GF-D8 (cell line): ENCODE results near the gene RNLS.
"Not testable (repeated sequence)": the region's sequence is repeated elsewhere in the genome, so short reads cannot be mapped to it uniquely, and the experiment has no call there.

Experiments
- DNase-seq: peaks from one replicate; lab custom pipeline; 2025; lab: John Stamatoyannopoulos, UW

RNLS gene

DNA sequence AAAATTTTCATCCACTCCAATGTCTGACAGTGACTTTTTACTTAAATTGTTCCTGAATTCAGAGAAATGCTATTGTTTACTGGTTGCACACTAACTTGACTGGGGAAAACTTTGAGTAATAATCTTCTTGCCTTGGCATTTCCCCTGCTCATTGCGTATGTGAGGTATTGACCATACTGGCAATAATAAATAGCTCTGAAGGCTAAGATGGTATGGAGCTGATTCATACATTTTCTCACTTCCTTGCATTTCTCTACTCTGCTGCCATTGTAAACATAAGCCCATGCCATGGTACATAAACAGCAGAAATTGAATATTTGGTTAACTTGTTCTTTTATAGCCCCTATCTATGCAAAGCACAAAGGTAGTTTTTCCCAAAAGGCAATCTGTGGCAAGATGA is 290.0 kb downstream of the RNLS start:
- no peak for DNase-seq

DNA sequence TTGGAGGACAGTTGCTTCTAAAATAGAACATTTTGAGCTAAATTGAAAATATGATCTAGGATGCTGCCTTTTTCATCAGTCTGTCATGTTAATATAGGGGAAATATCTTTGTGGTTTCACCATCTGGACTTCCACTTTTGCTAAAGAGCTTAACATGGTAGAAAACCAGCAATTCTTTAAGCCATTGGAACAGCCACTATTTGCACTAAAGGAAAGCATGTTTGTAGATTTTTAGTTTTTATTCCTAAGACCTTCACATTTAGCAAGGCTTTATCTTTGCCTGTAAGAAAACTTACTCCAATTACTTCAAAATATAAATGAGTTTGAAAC is 291.0 kb downstream of the RNLS start:
- no peak for DNase-seq

GRCh38 chr10:88291289-88292184 is 291.6 kb downstream of the RNLS start:
- DNase-seq = no peak

DNA sequence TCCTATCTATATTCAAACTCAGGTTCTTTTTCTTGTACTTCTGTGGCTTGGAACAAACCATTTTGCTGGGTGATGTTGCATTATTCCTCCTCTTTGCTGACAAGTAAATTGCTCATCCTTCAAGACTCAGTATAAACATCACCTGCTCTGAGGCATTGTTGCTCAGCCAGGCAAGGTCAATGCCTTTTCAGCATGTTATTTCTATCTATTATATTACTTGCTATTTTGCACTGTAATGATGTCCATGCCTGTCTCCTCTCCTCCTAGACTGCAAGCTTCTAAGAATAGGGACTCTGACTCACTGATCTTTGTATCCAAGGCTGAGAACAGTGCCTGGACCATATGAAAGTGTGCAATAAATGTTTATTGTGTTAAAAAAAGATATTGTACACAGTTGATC is 293.8 kb downstream of the RNLS start:
- DNase-seq = no peak

- DNase-seq = no peak
Measured at GRCh38 chr10:88288320-88289059, 294.6 kb downstream of the RNLS start.

- no peak for DNase-seq
Measured at GRCh38 chr10:88286030-88286429, 297.1 kb downstream of the RNLS start.

DNA sequence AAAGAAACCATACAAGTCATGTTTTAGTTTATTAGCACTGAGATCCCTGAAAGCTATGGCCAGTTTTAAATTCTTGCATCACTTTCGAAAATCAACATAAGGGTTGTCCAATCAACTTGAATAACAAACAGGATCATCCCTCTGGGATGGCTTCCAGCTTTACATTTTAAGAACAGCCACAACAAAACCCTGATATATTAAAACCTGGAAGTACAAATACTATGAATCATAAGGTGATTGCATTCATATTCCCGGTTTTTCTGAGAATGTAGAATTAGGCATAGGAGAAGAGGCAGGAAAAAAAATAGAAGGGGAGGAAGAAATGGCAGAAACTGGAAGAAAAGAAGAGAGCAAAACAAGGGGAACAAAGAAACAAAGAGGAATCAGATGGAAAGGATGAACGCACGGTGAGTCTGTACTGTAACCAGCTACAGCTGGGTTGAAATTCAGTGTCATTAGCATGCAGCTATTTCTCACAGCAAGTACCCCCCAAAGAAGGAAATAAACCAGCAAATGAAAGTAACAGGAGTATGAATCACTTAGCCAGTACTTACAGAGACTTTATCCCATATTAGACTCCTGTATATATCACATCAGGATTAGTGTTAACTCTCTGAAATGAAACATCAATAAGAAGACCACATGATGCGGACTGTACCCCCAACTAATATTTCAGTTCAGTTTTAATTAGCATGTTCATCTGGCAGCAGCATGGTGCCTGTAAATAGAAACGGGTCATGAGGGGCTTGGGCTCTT is 301.3 kb downstream of the RNLS start:
- no peak for DNase-seq

DNA sequence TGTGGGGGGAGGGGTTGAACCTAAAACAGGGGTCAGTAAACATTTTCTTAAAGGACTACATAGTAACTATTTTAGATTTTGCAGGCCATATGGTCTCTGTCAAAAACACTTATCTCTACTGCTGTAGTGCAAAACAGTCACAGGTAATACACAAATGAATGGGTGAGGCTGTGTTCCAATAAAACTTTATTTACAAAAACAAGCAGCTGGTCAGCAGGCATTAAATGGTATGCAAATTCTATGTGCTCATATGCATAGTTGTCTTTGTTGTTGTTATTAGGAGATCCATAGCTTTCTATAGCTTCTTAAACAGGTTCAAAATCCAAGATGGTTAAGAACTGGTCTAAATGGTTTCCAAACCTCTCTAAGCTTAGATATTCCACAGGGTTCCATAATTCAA is 302.6 kb downstream of the RNLS start:
- DNase-seq = no peak

- no peak for DNase-seq
Measured at GRCh38 chr10:88278912-88279311, 304.2 kb downstream of the RNLS start.

DNA sequence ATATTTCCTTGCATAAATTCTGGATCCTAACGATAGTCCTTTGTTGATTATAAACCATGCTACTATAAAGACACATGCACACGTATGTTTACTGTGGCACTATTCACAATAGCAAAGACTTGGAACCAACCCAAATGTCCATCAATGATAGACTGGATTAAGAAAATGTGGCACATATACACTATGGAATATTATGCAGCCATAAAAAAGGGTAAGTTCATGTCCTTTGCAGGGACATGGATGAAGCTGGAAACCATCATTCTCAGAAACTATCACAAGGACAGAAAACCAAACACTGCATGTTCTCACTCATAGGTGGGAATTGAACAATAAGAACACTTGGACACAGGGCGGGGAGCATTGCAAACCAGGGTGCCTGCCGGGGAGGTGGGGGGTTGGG is 306.2 kb downstream of the RNLS start:
- DNase-seq = not testable (repeated sequence)

DNA sequence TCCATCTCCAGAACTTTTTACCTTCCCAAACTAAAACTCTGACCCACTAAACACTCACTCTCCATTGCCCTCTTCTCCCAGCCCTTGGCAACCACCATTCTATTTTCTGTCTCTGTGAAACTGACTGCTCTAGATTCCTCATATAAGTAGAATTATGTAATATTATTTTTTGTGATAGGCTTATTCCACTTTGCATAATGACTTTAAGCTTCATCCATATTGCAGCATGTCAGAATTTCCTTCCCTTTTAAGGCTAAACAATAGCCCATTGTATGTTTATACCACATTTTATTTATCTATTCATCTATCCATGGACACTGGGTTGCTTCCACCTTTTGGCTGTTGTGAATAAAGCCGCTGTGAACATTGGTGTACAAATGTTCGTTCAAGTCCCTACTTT is 308.8 kb downstream of the RNLS start:
- DNase-seq = no peak

- DNase-seq = no peak
Measured at GRCh38 chr10:88273567-88273966, 309.6 kb downstream of the RNLS start.

GRCh38 chr10:88271761-88272543 is 311.2 kb downstream of the RNLS start:
- DNase-seq = no peak

- DNase-seq = no peak
Measured at GRCh38 chr10:88270871-88271713, 312.0 kb downstream of the RNLS start.

- no peak for DNase-seq
Measured at GRCh38 chr10:88270061-88270808, 312.9 kb downstream of the RNLS start.

GRCh38 chr10:88262591-88263234 is 320.4 kb downstream of the RNLS start:
- DNase-seq = no peak

DNA sequence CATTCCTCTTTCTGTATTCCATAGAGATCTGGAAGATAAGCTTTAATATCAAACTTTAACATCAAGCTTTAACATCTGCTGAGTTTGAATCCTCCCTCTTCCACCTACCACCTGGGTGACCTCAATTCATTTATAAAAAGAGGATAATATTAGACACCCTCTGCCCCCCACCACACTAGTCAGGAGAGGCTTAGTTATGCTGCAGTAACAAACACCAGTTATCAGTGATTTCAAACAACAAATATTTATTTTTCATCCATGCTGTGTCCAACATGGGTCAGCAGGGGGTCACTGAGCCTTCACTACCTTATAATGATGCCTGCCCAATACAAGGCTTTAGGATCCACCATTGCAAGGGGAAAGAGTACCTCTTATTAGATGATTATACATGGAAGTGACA is 322.0 kb downstream of the RNLS start:
- DNase-seq = no peak

GRCh38 chr10:88260329-88261051 is 322.6 kb downstream of the RNLS start:
- no peak for DNase-seq

GRCh38 chr10:88259381-88259780 is 323.7 kb downstream of the RNLS start:
- DNase-seq = no peak
